Measurements from ENCODE around the gene GFER.

DNA sequence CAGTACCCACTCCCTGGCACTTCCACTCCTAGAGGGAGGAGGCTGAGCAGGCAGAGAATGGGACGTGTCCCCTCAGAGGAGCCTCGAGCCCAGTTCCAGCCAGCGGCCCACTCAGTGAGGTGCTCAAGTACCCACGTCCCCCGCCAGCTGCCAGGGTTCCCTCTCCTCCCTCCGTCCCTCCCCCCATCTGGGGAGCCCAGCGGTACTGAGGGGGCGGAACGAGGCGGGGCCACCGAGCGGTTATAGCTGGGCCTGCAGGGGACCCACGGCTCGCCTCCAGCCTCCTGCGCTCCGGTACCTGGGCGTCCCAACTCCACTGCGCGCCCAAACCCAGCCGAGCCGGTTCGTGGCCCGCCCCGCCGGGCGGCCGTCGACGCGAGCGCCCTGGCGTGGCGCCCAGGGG lies 35.5 kb downstream of the GFER start, which contains the start of gene NPW:
- TF ChIP-seq CTCF (optimal IDR thresholded peaks at IDR 0.05 in 1 of 3, IDR thresholded peaks at IDR 0.05 in 1 of 3, conservative IDR thresholded peaks at IDR 0.05 in 1 of 3; ENCODE audit: extremely low read depth in 1 of 3, insufficient read depth in 2 of 3, low read length in 3 of 3) (no peak), EZH2 (IDR thresholded peaks at IDR 0.05; ENCODE audit: low read length) (no peak)

Data from keratinocyte (primary cell).